HG03060 (cell line): ENCODE results near the gene CATSPER4.

Experiments
- ATAC-seq: cut with Tn5 transposase; IDR thresholded peaks from one replicate; pipeline ENCODE4 v1.9.1; 2021; ENCODE audit warnings: low read depth, moderate number of reproducible peaks; ENCODE audit not compliant: unreplicated experiment

CATSPER4 gene

GRCh38 chr1:26234644-26235370, 44.4 kb downstream of the CATSPER4 start:
- peak; percentile 4 for ATAC-seq

GRCh38 chr1:26237230-26237966, 47.0 kb downstream of the CATSPER4 start:
- no peak for ATAC-seq

- no peak for ATAC-seq
These were observed 49.5 kb downstream of the CATSPER4 start for GRCh38 chr1:26239936-26240335.
